ENCODE results near the gene RNF175. TPM values are rescaled to one million over a fixed set of nuclear protein-coding genes. Genes with fewer than 3 reads are reported as not detected.

Gene RNF175
- polyA plus RNA-seq, 2 donors: 0.06 to 0.12 TPM

- no peaks in the 10 kb centered on the region for H3K36me3 ChIP-seq (ENCODE audit: control insufficient read depth in 2 of 2, insufficient read depth in 2 of 2, low read length in 1 of 2)
- peaks cover 13 to 19% of the 10 kb centered on the region in 2 donors for H3K4me1 ChIP-seq (ENCODE audit: control insufficient read depth in 2 of 2, insufficient read depth in 2 of 2, low read length in 1 of 2)
- no peak overlapping the region for H3K27ac ChIP-seq (ENCODE audit: low read depth in 2 of 2, low read length in 1 of 2)
- WGBS, 2 donors: 82 to 83% methylated on average over 1 of the region's 1 CpG
- peaks cover 13 to 29% of the 10 kb centered on the region in 2 donors for H3K27me3 ChIP-seq (ENCODE audit: control insufficient read depth in 1 of 2, insufficient read depth in 2 of 2, low read length in 2 of 2)
- peaks cover 2 to 6% of the 10 kb centered on the region in 2 donors for H3K9me3 ChIP-seq (ENCODE audit: control insufficient read depth in 2 of 2, insufficient read depth in 1 of 2, low read depth in 1 of 2, low read length in 1 of 2)
- no peak overlapping the region for H3K4me3 ChIP-seq (ENCODE audit: low read depth in 1 of 2, low read length in 2 of 2)
Observed at GRCh38 chr4:153787061-153787560, 27.3 kb upstream of the RNF175 start.

DNA sequence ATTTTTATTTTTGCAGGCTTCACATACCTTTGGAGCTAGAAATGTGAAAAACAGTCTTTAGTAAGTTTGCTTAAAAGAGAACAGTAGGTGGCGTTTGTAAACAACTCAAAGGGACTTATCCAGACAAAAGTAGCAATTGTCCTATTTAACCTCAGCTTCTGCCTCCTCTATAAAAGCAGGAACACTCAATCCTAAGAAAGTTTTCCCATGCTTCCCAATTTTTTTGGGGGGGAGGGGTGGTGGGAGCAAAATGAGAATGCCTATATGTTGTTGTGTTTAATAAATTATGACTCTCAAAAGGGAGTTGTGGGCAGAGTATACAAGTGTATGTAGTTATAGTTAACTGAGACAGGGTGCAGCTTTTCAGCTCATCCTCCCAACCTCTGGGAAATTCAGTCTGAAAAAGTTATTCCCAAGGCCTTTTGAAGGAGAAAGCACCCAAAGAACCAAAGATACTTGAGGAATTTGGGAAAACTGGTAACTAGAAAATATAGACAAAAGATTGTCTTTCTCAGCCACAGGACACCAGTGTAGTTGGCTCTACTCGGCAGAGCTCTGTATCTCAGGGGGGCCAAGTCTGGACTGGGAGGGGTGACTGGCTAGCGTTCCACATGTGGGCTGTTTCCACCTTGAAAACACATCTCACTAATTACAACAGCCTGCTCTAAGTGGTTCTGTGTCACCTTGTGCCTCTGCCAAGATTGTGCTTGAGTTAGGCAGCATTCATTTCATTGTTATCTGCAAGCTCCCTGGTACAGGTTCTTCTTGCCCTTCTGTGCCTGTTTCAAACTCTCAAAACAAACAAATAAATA lies 26.3 kb upstream of the RNF175 start:
- Histone ChIP-seq H3K4me3 (ENCODE audit: low read depth in 1 of 2, low read length in 2 of 2) (no peak overlapping the region), H3K27ac (ENCODE audit: low read depth in 2 of 2, low read length in 1 of 2) (no peak overlapping the region), H3K36me3 (ENCODE audit: control insufficient read depth in 2 of 2, insufficient read depth in 2 of 2, low read length in 1 of 2) (peaks cover 0 to 2% of the 10 kb centered on the region in 2 donors), H3K9me3 (ENCODE audit: control insufficient read depth in 2 of 2, insufficient read depth in 1 of 2, low read depth in 1 of 2, low read length in 1 of 2) (peaks cover 2 to 6% of the 10 kb centered on the region in 2 donors), H3K27me3 (ENCODE audit: control insufficient read depth in 1 of 2, insufficient read depth in 2 of 2, low read length in 2 of 2) (peaks cover 13 to 28% of the 10 kb centered on the region in 2 donors), H3K4me1 (ENCODE audit: control insufficient read depth in 2 of 2, insufficient read depth in 2 of 2, low read length in 1 of 2) (peaks cover 10 to 15% of the 10 kb centered on the region in 2 donors)
- WGBS, 2 donors: 15 to 18% methylated on average over 3 of the region's 3 CpGs

- Histone ChIP-seq H3K27me3 (ENCODE audit: control insufficient read depth in 1 of 2, insufficient read depth in 2 of 2, low read length in 2 of 2) (peaks cover 7 to 11% of the 10 kb centered on the region in 2 donors), H3K27ac (ENCODE audit: low read depth in 2 of 2, low read length in 1 of 2) (no peak overlapping the region), H3K9me3 (ENCODE audit: control insufficient read depth in 2 of 2, insufficient read depth in 1 of 2, low read depth in 1 of 2, low read length in 1 of 2) (peaks cover 2 to 6% of the 10 kb centered on the region in 2 donors), H3K4me3 (ENCODE audit: low read depth in 1 of 2, low read length in 2 of 2) (no peak overlapping the region), H3K36me3 (ENCODE audit: control insufficient read depth in 2 of 2, insufficient read depth in 2 of 2, low read length in 1 of 2) (peaks cover 0 to 2% of the 10 kb centered on the region in 2 donors), H3K4me1 (ENCODE audit: control insufficient read depth in 2 of 2, insufficient read depth in 2 of 2, low read length in 1 of 2) (peaks cover 7 to 9% of the 10 kb centered on the region in 2 donors)
- WGBS, 2 donors: 64 to 75% methylated on average over 3 of the region's 3 CpGs
Observed at GRCh38 chr4:153784166-153784699, 24.4 kb upstream of the RNF175 start.

GRCh38 chr4:153782581-153782980 lies 22.8 kb upstream of the RNF175 start:
- no peak overlapping the region for H3K27ac ChIP-seq (ENCODE audit: low read depth in 2 of 2, low read length in 1 of 2)
- H3K27me3 ChIP-seq (ENCODE audit: control insufficient read depth in 1 of 2, insufficient read depth in 2 of 2, low read length in 2 of 2): peaks cover 0 to under 1% of the 10 kb centered on the region in 2 donors
- WGBS, 2 donors: 97% methylated on average over 1 of the region's 1 CpG
- H3K4me3 ChIP-seq (ENCODE audit: low read depth in 1 of 2, low read length in 2 of 2): no peak overlapping the region
- H3K36me3 ChIP-seq (ENCODE audit: control insufficient read depth in 2 of 2, insufficient read depth in 2 of 2, low read length in 1 of 2): peaks cover 0 to 2% of the 10 kb centered on the region in 2 donors
- H3K9me3 ChIP-seq (ENCODE audit: control insufficient read depth in 2 of 2, insufficient read depth in 1 of 2, low read depth in 1 of 2, low read length in 1 of 2): no peaks in the 10 kb centered on the region
- no peaks in the 10 kb centered on the region for H3K4me1 ChIP-seq (ENCODE audit: control insufficient read depth in 2 of 2, insufficient read depth in 2 of 2, low read length in 1 of 2)

- Histone ChIP-seq H3K36me3 (ENCODE audit: control insufficient read depth in 2 of 2, insufficient read depth in 2 of 2, low read length in 1 of 2) (peaks cover 0 to 2% of the 10 kb centered on the region in 2 donors), H3K9me3 (ENCODE audit: control insufficient read depth in 2 of 2, insufficient read depth in 1 of 2, low read depth in 1 of 2, low read length in 1 of 2) (no peaks in the 10 kb centered on the region), H3K4me1 (ENCODE audit: control insufficient read depth in 2 of 2, insufficient read depth in 2 of 2, low read length in 1 of 2) (no peaks in the 10 kb centered on the region), H3K27ac (ENCODE audit: low read depth in 2 of 2, low read length in 1 of 2) (no peak overlapping the region), H3K4me3 (ENCODE audit: low read depth in 1 of 2, low read length in 2 of 2) (no peak overlapping the region), H3K27me3 (ENCODE audit: control insufficient read depth in 1 of 2, insufficient read depth in 2 of 2, low read length in 2 of 2) (no peaks in the 10 kb centered on the region)
- WGBS, 2 donors: 38% methylated on average over 6 of the region's 6 CpGs
Observed at GRCh38 chr4:153781717-153782416, 22.0 kb upstream of the RNF175 start.

DNA sequence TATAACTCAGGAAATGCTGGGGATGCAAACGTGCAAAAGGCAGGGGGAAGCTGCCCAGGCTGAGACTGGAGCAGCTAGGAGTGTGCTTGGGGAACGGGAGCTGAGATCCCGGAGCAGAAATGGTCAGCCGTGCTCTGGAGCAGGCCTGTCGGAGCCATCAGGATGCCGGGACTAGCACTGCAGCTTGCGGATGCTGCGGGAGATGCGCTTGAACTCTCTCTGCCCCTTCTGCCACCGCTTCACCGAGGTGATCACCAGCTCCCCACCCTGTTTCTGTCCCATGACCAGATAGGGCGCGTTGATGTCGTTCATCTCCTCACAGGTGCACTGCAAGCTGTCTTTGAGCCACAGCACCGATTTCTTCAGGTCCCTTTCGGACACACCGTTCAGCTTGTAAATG lies 21.5 kb upstream of the RNF175 start:
- Histone ChIP-seq H3K27ac (ENCODE audit: low read depth in 2 of 2, low read length in 1 of 2) (no peak overlapping the region), H3K4me1 (ENCODE audit: control insufficient read depth in 2 of 2, insufficient read depth in 2 of 2, low read length in 1 of 2) (no peaks in the 10 kb centered on the region), H3K9me3 (ENCODE audit: control insufficient read depth in 2 of 2, insufficient read depth in 1 of 2, low read depth in 1 of 2, low read length in 1 of 2) (no peaks in the 10 kb centered on the region), H3K36me3 (ENCODE audit: control insufficient read depth in 2 of 2, insufficient read depth in 2 of 2, low read length in 1 of 2) (peaks cover 0 to 2% of the 10 kb centered on the region in 2 donors), H3K4me3 (ENCODE audit: low read depth in 1 of 2, low read length in 2 of 2) (no peak overlapping the region), H3K27me3 (ENCODE audit: control insufficient read depth in 1 of 2, insufficient read depth in 2 of 2, low read length in 2 of 2) (no peaks in the 10 kb centered on the region)
- WGBS, 2 donors: 90 to 93% methylated on average over 17 of the region's 17 CpGs

- peaks cover 0 to 2% of the 10 kb centered on the region in 2 donors for H3K36me3 ChIP-seq (ENCODE audit: control insufficient read depth in 2 of 2, insufficient read depth in 2 of 2, low read length in 1 of 2)
- H3K27me3 ChIP-seq (ENCODE audit: control insufficient read depth in 1 of 2, insufficient read depth in 2 of 2, low read length in 2 of 2): no peaks in the 10 kb centered on the region
- no peaks in the 10 kb centered on the region for H3K9me3 ChIP-seq (ENCODE audit: control insufficient read depth in 2 of 2, insufficient read depth in 1 of 2, low read depth in 1 of 2, low read length in 1 of 2)
- no peak overlapping the region for H3K27ac ChIP-seq (ENCODE audit: low read depth in 2 of 2, low read length in 1 of 2)
- WGBS, 2 donors: 75 to 85% methylated on average over 1 of the region's 1 CpG
- no peaks in the 10 kb centered on the region for H3K4me1 ChIP-seq (ENCODE audit: control insufficient read depth in 2 of 2, insufficient read depth in 2 of 2, low read length in 1 of 2)
- no peak overlapping the region for H3K4me3 ChIP-seq (ENCODE audit: low read depth in 1 of 2, low read length in 2 of 2)
Observed at GRCh38 chr4:153780876-153781275, 21.1 kb upstream of the RNF175 start.

DNA sequence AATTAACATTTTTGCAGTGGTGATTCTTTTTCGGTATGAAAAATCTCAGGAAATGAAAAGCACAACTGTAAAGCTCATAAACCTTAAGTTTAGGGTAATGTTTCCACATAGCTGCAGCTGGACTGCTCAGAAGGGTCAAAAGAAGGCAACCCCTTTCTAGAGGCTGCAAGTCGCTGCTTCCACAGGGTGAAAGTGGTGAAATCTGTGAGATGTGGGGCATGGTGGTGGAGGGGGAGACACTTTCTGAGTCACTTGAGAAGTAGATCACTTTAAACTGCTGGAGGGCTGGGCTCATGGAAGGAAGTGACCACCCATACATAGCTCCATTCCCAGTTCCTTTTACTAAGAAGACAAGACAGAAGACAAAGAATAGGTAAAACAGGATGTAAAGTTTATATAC lies 20.4 kb upstream of the RNF175 start:
- H3K4me3 ChIP-seq (ENCODE audit: low read depth in 1 of 2, low read length in 2 of 2): no peak overlapping the region
- H3K9me3 ChIP-seq (ENCODE audit: control insufficient read depth in 2 of 2, insufficient read depth in 1 of 2, low read depth in 1 of 2, low read length in 1 of 2): no peaks in the 10 kb centered on the region
- peaks cover 0 to 2% of the 10 kb centered on the region in 2 donors for H3K36me3 ChIP-seq (ENCODE audit: control insufficient read depth in 2 of 2, insufficient read depth in 2 of 2, low read length in 1 of 2)
- no peak overlapping the region for H3K27ac ChIP-seq (ENCODE audit: low read depth in 2 of 2, low read length in 1 of 2)
- no peaks in the 10 kb centered on the region for H3K27me3 ChIP-seq (ENCODE audit: control insufficient read depth in 1 of 2, insufficient read depth in 2 of 2, low read length in 2 of 2)
- no peaks in the 10 kb centered on the region for H3K4me1 ChIP-seq (ENCODE audit: control insufficient read depth in 2 of 2, insufficient read depth in 2 of 2, low read length in 1 of 2)
- WGBS, 2 donors: 59 to 70% methylated on average over 2 of the region's 2 CpGs

GRCh38 chr4:153778383-153778782 lies 18.6 kb upstream of the RNF175 start:
- 91 to 93% methylated on average over 1 of the region's 1 CpG for WGBS, 2 donors
- no peaks in the 10 kb centered on the region for H3K4me1 ChIP-seq (ENCODE audit: control insufficient read depth in 2 of 2, insufficient read depth in 2 of 2, low read length in 1 of 2)
- H3K27ac ChIP-seq (ENCODE audit: low read depth in 2 of 2, low read length in 1 of 2): no peak overlapping the region
- H3K4me3 ChIP-seq (ENCODE audit: low read depth in 1 of 2, low read length in 2 of 2): no peak overlapping the region
- no peaks in the 10 kb centered on the region for H3K9me3 ChIP-seq (ENCODE audit: control insufficient read depth in 2 of 2, insufficient read depth in 1 of 2, low read depth in 1 of 2, low read length in 1 of 2)
- peaks cover 0 to 2% of the 10 kb centered on the region in 2 donors for H3K36me3 ChIP-seq (ENCODE audit: control insufficient read depth in 2 of 2, insufficient read depth in 2 of 2, low read length in 1 of 2)
- no peaks in the 10 kb centered on the region for H3K27me3 ChIP-seq (ENCODE audit: control insufficient read depth in 1 of 2, insufficient read depth in 2 of 2, low read length in 2 of 2)

Data from esophagus (tissue), 2 donors.